Ishikawa (cell line): Measurements from ENCODE around the gene LTBP4.

ENCODE experiments used
- CEBPB ChIP-seq: IDR thresholded peaks from 2 replicates; pipeline ENCODE4 v1.6.1; 2012
- CREB1 ChIP-seq: IDR thresholded peaks from 2 replicates; pipeline ENCODE4 v1.6.1; 2012; ENCODE audit warnings: low read depth
- EGR1 ChIP-seq: IDR thresholded peaks from 2 replicates; pipeline ENCODE4 v1.6.1; 2012
- EP300 ChIP-seq: IDR thresholded peaks from 2 replicates; pipeline ENCODE4 v1.6.1; 2012; ENCODE audit warnings: borderline replicate concordance
- FOXM1 ChIP-seq: IDR thresholded peaks from 2 replicates; pipeline ENCODE4 v1.6.1; 2012; ENCODE audit warnings: low read depth, borderline replicate concordance
- MAX ChIP-seq: IDR thresholded peaks from 2 replicates; pipeline ENCODE4 v1.6.1; 2012
- NFIC ChIP-seq: IDR thresholded peaks from 2 replicates; pipeline ENCODE4 v1.6.1; 2012
- RAD21 ChIP-seq: IDR thresholded peaks from 2 replicates; pipeline ENCODE4 v1.6.1; 2012; ENCODE audit warnings: low read depth
- REST ChIP-seq: IDR thresholded peaks from 2 replicates; pipeline ENCODE4 v1.6.1; 2012; ENCODE audit warnings: low read depth, mild to moderate bottlenecking
- TAF1 ChIP-seq: IDR thresholded peaks from 2 replicates; pipeline ENCODE4 v1.6.1; 2012; ENCODE audit warnings: low read depth, mild to moderate bottlenecking
- TCF12 ChIP-seq: IDR thresholded peaks from 2 replicates; pipeline ENCODE4 v1.6.1; 2012; ENCODE audit warnings: low read depth
- TEAD4 ChIP-seq: IDR thresholded peaks from 2 replicates; pipeline ENCODE4 v1.6.1; 2012
- USF1 ChIP-seq: IDR thresholded peaks from 2 replicates; pipeline ENCODE4 v1.6.1; 2012
- YY1 ChIP-seq: IDR thresholded peaks from 2 replicates; pipeline ENCODE4 v1.6.1; 2012; ENCODE audit warnings: low read depth
- ZBTB7A ChIP-seq: IDR thresholded peaks from 2 replicates; pipeline ENCODE4 v1.6.1; 2012; ENCODE audit warnings: low read depth

Gene LTBP4

DNA sequence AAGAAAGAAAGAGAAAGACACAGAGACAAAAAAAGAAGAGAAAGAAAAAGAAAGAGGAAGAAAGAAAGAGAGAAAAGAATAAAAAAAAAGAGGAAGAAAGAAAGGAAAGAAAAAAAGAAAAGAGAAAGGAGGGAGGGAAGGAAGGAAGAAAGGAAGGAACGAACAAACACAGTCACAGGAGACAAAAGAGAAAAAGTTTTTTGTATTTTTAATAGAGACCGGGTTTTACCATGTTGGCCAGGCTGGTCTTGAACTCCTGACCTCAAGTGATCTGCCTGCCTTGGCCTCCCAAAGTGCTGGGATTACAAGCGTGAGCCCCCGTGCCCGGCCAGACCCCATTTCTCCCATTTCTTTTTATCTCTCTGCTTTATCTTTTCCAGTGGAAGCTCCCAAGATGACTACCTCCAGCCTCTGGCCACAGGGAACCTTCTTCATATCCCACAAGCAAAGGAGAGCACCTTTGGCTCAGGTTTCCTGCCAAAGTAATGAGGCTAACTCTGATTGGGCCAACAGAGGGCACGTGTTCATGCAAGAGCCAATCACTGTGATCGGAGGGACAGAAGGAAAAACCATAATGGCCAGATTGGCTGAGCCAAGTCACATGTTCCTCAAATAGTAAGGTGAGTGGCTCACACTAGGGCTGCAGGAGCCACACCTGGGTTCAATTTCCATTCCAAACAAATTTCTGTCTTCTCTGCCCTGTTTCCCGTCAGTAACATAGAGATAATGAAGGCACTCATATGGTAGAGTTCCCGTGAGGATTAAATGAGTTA is 48.9 kb downstream of the LTBP4 start:
- peak; percentile 84 for TF ChIP-seq USF1

DNA sequence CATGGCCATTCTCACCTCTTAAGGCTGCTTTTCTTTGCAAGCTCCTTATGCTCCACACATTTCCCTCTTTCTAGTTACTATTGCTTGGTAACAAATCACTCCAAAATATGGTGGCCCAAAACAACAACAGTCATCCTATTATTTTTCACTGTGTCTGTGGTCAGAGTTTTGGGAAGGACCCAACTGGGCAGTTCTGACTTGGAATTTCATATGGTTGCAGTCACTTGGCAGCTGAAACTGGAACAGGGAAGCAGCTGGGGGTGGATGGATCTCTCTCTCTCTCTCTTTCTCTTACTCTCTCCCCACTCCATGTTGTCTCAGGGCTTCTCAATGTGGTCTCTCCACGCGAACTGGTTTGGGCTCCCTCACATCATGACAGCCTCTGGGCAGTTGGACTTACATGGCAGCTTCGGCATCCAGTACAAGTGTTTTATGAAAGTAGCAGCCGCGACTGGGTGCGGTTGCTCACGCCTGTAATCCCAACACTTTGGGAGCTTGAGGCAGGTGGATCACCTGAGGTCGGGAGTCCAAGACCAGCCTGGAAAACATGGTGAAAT is 49.7 kb downstream of the LTBP4 start:
- TF ChIP-seq YY1 (no peak), MAX (no peak), USF1 (no peak), REST (no peak), EP300 (no peak), NFIC (no peak), TEAD4 (no peak), FOXM1 (no peak), CEBPB (no peak)

DNA sequence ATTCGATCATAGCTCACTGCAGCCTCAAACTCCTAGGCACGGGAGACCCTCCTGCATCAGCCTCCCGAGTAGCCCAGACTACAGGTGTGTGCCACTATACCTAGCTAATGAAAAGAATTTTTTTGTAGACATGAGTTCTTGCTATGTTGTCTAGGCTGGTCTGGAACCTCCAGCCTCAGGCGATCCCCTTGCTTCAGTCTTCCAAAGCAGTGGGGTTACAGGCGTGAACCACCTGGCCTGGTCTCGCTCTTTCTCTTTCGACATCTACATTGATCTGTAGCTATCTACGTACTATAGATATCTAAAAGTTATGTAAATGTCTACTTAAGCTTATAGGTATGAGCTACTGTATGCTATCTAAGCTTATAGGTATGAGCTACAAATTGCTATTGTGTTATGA is 56.9 kb downstream of the LTBP4 start:
- TF ChIP-seq TCF12 (no peak), TAF1 (no peak), YY1 (no peak), USF1 (no peak), TEAD4 (no peak), RAD21 (no peak), REST (no peak), MAX (no peak), EGR1 (no peak), FOXM1 (no peak), ZBTB7A (no peak), NFIC (no peak), CREB1 (no peak), EP300 (no peak)

DNA sequence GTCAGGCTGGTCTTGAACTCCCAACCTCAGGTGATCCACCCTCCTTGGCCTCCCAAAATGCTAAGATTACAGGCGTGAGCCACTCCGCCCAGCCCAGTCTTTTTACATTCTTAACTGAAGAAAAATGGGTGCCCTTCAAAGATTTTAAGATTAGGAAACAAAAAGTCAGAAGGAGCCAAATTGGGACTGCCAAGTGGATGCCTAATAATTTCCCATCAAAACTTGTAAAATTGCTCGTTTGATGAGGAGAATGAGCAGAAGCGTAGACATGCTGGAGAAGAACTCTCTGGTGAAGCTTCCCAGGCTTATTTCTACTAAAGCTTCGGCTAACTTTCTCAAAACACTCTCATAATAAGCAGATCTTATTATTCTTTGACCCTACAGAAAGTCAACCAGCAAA is 57.9 kb downstream of the LTBP4 start:
- TF ChIP-seq ZBTB7A (no peak), EP300 (no peak), MAX (no peak), USF1 (no peak), REST (no peak), TCF12 (no peak), TEAD4 (no peak), CREB1 (no peak), RAD21 (no peak), NFIC (no peak), TAF1 (no peak), FOXM1 (no peak), CEBPB (no peak), YY1 (no peak), EGR1 (no peak)
